Breast epithelium (tissue), 3 donors: Measurements from ENCODE around the gene DKKL1.

ENCODE experiments used
- CTCF ChIP-seq, 3 donors: fragments of 450-650 bp; IDR thresholded peaks; one replicate each; pipeline ENCODE4 v1.5.1; 2016 to 2017; ENCODE audit warnings: antibody characterized with exemption in 3 of 3, mild to moderate bottlenecking in 3 of 3, moderate library complexity in 3 of 3
- POLR2AphosphoS5 ChIP-seq, 3 donors: sonication (generic); formaldehyde crosslinking; IDR thresholded peaks; one replicate each; pipeline ENCODE4 v1.6.1; 2017; ENCODE audit warnings: antibody characterized with exemption in 3 of 3

GRCh38 chr19:49315111-49315510, 48.6 kb upstream of the DKKL1 start:
- TF ChIP-seq CTCF (IDR thresholded peaks at IDR 0.05) = no peak
- TF ChIP-seq POLR2AphosphoS5 (IDR thresholded peaks at IDR 0.05) = no peak
